Lower lobe of right lung (tissue), 2 donors: ENCODE data around the gene PPFIA1. TPM values are rescaled to one million over a fixed set of nuclear protein-coding genes. Genes with fewer than 3 reads are reported as not detected.
A peak's percentile ranks its signal among the peaks of the same experiment; 100 is the strongest.

Experiments used
- ATAC-seq, 2 donors: fragments of 200-7000 bp; cut with Tn5 transposase; one replicate each; pipeline ENCODE4 v1.9.1; 2020 to 2022; ENCODE audit warnings: mild to moderate bottlenecking in 2 of 2, moderate library complexity in 2 of 2
- DNase-seq: peaks from one replicate; pipeline ENCODE4 v3.0.0-alpha.2; 2020
- H3K27ac ChIP-seq: fragments of 200-600 bp; one replicate; pipeline ENCODE4 v1.8.0; 2022
- H3K27me3 ChIP-seq: fragments of 200-600 bp; one replicate; pipeline ENCODE4 v1.8.0; 2022; ENCODE audit warnings: low read depth
- H3K36me3 ChIP-seq: fragments of 200-600 bp; one replicate; pipeline ENCODE4 v1.8.0; 2022; ENCODE audit warnings: mild to moderate bottlenecking
- H3K4me1 ChIP-seq: fragments of 200-600 bp; one replicate; pipeline ENCODE4 v1.8.0; 2022
- H3K4me3 ChIP-seq: fragments of 200-600 bp; one replicate; pipeline ENCODE4 v1.8.0; 2022; ENCODE audit warnings: mild to moderate bottlenecking
- H3K9me3 ChIP-seq: fragments of 200-600 bp; one replicate; pipeline ENCODE4 v1.8.0; 2022
- intact Hi-C: fragments of 100-400 bp; cut with DNase I; formaldehyde crosslinking; loops from one replicate; pipeline ENCODE4 v1.11.0; 2022
- total RNA-seq: library from RNA; stranded (reverse); fragmentation: NEBNext Ultra II Directional; extraction: Animal tissue kit (Norgen Biotek cat#: 25700); gene quantifications from one replicate; pipeline ENCODE4 v1.2.1, GENCODE V29; 2021
- TF ChIP-seq, protein P1 (sequence below): fragments of 200-600 bp; IDR thresholded peaks from one replicate; pipeline ENCODE4 v1.8.0; 2022; ENCODE audit warnings: antibody characterized with exemption, mild to moderate bottlenecking
- donor health status: DM: no; HTN: yes; CAD: no; lungs with severe emphysema.

PPFIA1 gene
- total RNA-seq, 1 donor from 2014 or later: 81.0 TPM

- Histone ChIP-seq H3K36me3 (peaks cover 17% of the 10 kb centered on the region), H3K4me3 (no peak overlapping the region), H3K27me3 (no peaks in the 10 kb centered on the region), H3K27ac (no peak overlapping the region), H3K9me3 (no peaks in the 10 kb centered on the region), H3K4me1 (peaks cover 15% of the 10 kb centered on the region)
- intact Hi-C loops: no loop called here
- DNase-seq (no peak), ATAC-seq (peak in 1 of 2 donors; percentile 35)
- TF ChIP-seq, protein P1, sequence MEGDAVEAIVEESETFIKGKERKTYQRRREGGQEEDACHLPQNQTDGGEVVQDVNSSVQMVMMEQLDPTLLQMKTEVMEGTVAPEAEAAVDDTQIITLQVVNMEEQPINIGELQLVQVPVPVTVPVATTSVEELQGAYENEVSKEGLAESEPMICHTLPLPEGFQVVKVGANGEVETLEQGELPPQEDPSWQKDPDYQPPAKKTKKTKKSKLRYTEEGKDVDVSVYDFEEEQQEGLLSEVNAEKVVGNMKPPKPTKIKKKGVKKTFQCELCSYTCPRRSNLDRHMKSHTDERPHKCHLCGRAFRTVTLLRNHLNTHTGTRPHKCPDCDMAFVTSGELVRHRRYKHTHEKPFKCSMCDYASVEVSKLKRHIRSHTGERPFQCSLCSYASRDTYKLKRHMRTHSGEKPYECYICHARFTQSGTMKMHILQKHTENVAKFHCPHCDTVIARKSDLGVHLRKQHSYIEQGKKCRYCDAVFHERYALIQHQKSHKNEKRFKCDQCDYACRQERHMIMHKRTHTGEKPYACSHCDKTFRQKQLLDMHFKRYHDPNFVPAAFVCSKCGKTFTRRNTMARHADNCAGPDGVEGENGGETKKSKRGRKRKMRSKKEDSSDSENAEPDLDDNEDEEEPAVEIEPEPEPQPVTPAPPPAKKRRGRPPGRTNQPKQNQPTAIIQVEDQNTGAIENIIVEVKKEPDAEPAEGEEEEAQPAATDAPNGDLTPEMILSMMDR: no peak
Measured at GRCh38 chr11:70312401-70313357, 42.2 kb downstream of the PPFIA1 start.

GRCh38 chr11:70313945-70314344, 43.5 kb downstream of the PPFIA1 start:
- H3K27ac ChIP-seq: peak overlapping the region; percentile 2

DNA sequence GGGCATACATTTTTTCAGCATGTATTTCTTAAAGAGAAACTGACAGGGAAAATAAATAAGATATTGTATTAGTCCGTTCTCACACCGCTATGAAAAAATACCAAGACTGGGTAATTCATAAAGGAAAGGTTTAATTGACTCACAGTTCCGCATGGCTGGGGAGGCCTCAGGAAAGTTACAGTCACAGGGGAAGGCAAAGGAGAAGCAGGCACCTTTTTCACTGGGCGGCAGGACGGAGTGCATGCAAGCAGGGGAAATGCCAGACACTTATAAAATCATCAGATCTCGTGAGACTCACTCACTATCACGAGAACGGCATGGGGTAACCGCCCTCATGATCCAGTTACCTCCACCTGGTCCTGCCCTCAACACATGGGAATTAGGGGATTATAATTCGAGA, 44.2 kb downstream of the PPFIA1 start:
- Histone ChIP-seq H3K4me1 (peaks cover 29% of the 10 kb centered on the region), H3K27ac (peak overlapping the region; percentile 2), H3K9me3 (no peaks in the 10 kb centered on the region), H3K36me3 (peaks cover 25% of the 10 kb centered on the region), H3K4me3 (peak overlapping the region; percentile 30), H3K27me3 (no peaks in the 10 kb centered on the region)
- TF ChIP-seq, protein P1: no peak
- intact Hi-C loops: no loop called here
- ATAC-seq (peak in 1 of 2 donors; percentile 15), DNase-seq (peak; percentile 61)

More at GRCh38 chr11:70313945-70314344, 43.5 kb downstream of the PPFIA1 start:
- DNase-seq (no peak), ATAC-seq (no peak)
- Histone ChIP-seq H3K27me3 (no peaks in the 10 kb centered on the region), H3K36me3 (peaks cover 20% of the 10 kb centered on the region), H3K4me3 (peak overlapping the region; percentile 30), H3K9me3 (no peaks in the 10 kb centered on the region), H3K4me1 (peaks cover 23% of the 10 kb centered on the region)
- intact Hi-C loops: no loop called here
- TF ChIP-seq, protein P1: no peak

DNA sequence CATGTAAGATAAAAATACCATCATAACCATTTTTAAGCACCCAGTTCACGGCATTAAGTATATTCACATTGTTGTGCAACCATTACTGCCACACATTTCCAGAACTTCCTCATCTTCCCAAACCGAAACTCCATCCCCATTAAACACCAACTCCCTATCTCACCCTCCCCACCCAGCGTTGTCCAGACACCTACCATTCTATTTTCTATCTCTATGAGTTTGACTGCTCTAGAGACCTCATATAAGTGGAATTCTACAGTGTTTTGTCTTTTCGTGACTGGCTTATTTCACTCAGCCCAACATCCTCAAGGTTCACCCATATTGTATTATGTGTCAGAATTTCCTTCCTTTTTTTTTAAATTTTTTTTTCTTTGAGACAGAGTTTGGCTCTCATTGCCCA, 45.2 kb downstream of the PPFIA1 start:
- peak in 1 of 2 donors; percentile 20 for ATAC-seq
- Histone ChIP-seq H3K4me1 (peaks cover 29% of the 10 kb centered on the region), H3K4me3 (peak overlapping the region; percentile 9), H3K36me3 (peaks cover 27% of the 10 kb centered on the region), H3K9me3 (no peaks in the 10 kb centered on the region), H3K27ac (peak overlapping the region; percentile 58), H3K27me3 (no peaks in the 10 kb centered on the region)
- intact Hi-C loops: no loop called here
- DNase-seq: no peak
- TF ChIP-seq, protein P1: no peak

GRCh38 chr11:70317581-70318305, 47.3 kb downstream of the PPFIA1 start:
- Histone ChIP-seq H3K4me1 (peaks cover 29% of the 10 kb centered on the region), H3K9me3 (no peaks in the 10 kb centered on the region), H3K36me3 (peaks cover 42% of the 10 kb centered on the region), H3K27ac (no peak overlapping the region), H3K4me3 (no peak overlapping the region), H3K27me3 (no peaks in the 10 kb centered on the region)
- TF ChIP-seq, protein P1: no peak
- ATAC-seq (peak; percentile 74 to 76), DNase-seq (no peak)
- intact Hi-C loops: no loop called here
